Liver (tissue), 3 donors: ENCODE measurements around the gene TCAP.

Experiments
- EGR1 ChIP-seq, 2 donors: IDR thresholded peaks; 2 replicates each; pipeline ENCODE4 v1.6.1; 2016 to 2018; ENCODE audit warnings: antibody characterized with exemption in 2 of 2, low read depth in 2 of 2
- FOXA1 ChIP-seq: IDR thresholded peaks from 2 replicates; pipeline ENCODE4 v1.6.1; 2016; ENCODE audit warnings: antibody characterized with exemption
- GABPA ChIP-seq, 2 donors: IDR thresholded peaks in 1 of 2; conservative IDR thresholded peaks in 1 of 2; 2 replicates each; pipeline ENCODE4 v1.6.1; 2016; ENCODE audit warnings: antibody characterized with exemption in 2 of 2, mild to moderate bottlenecking in 1 of 2, moderate library complexity in 1 of 2
- HNF4G ChIP-seq: IDR thresholded peaks from 2 replicates; pipeline ENCODE4 v1.6.1; 2016; ENCODE audit warnings: antibody characterized with exemption
- JUND ChIP-seq, 2 donors: IDR thresholded peaks; 2 replicates each; pipeline ENCODE4 v1.6.1; 2016; ENCODE audit warnings: antibody characterized with exemption in 2 of 2
- RAD21 ChIP-seq, 2 donors: IDR thresholded peaks; 2 replicates each; pipeline ENCODE4 v1.6.1; 2016; ENCODE audit warnings: antibody characterized with exemption in 2 of 2, mild to moderate bottlenecking in 2 of 2
- SP1 ChIP-seq: IDR thresholded peaks from 2 replicates; pipeline ENCODE4 v1.6.1; 2018; ENCODE audit warnings: antibody characterized with exemption, mild to moderate bottlenecking
- TAF1 ChIP-seq: conservative IDR thresholded peaks from 2 replicates; pipeline ENCODE4 v1.6.1; 2016; ENCODE audit warnings: antibody characterized with exemption, mild to moderate bottlenecking
- YY1 ChIP-seq: IDR thresholded peaks from 2 replicates; pipeline ENCODE4 v1.6.1; 2016; ENCODE audit warnings: antibody characterized with exemption, mild to moderate bottlenecking
- TF ChIP-seq, protein P1 (sequence below): fragments of 150-350 bp; IDR thresholded peaks from 2 replicates; pipeline ENCODE4 v1.5.1; 2017; ENCODE audit warnings: improper control_type of control experiment, low read depth, low read length; ENCODE audit not compliant: missing input control
- TF ChIP-seq, protein P2 (sequence below): IDR thresholded peaks from 2 replicates; pipeline ENCODE4 v1.6.1; 2016; ENCODE audit warnings: antibody characterized with exemption
- TF ChIP-seq, protein P3 (sequence below): IDR thresholded peaks from 2 replicates; pipeline ENCODE4 v1.6.1; 2016; ENCODE audit warnings: antibody characterized with exemption
- TF ChIP-seq, protein P4 (sequence below): IDR thresholded peaks from 2 replicates; pipeline ENCODE4 v1.6.1; 2016; ENCODE audit warnings: antibody characterized with exemption, mild to moderate bottlenecking
- TF ChIP-seq, protein P5 (sequence below): IDR thresholded peaks from 2 replicates; pipeline ENCODE4 v1.6.1; 2016; ENCODE audit warnings: antibody characterized with exemption
- donor health status: healthy.
- donor health status: healthy.

DNA sequence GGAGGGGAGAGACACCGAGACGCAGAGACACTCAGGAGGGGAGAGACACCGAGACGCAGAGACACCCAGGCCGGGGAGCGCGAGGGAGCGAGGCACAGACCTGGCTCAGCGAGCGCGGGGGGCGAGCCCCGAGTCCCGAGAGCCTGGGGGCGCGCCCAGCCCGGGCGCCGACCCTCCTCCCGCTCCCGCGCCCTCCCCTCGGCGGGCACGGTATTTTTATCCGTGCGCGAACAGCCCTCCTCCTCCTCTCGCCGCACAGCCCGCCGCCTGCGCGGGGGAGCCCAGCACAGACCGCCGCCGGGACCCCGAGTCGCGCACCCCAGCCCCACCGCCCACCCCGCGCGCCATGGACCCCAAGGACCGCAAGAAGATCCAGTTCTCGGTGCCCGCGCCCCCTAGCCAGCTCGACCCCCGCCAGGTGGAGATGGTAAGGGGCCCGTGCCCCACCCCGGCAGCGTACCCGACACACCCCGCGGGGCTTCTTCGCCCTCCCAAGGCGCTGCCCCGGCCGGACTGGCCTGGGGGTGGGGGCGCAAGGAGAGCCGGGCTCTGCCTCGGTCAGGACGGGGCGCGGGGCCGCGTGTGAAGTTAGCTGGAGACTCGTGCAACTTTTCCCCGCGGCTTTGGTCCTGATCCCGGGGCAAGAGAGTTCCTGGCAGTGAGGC, 38.0 kb upstream of the TCAP start:
- TF ChIP-seq, protein P1, sequence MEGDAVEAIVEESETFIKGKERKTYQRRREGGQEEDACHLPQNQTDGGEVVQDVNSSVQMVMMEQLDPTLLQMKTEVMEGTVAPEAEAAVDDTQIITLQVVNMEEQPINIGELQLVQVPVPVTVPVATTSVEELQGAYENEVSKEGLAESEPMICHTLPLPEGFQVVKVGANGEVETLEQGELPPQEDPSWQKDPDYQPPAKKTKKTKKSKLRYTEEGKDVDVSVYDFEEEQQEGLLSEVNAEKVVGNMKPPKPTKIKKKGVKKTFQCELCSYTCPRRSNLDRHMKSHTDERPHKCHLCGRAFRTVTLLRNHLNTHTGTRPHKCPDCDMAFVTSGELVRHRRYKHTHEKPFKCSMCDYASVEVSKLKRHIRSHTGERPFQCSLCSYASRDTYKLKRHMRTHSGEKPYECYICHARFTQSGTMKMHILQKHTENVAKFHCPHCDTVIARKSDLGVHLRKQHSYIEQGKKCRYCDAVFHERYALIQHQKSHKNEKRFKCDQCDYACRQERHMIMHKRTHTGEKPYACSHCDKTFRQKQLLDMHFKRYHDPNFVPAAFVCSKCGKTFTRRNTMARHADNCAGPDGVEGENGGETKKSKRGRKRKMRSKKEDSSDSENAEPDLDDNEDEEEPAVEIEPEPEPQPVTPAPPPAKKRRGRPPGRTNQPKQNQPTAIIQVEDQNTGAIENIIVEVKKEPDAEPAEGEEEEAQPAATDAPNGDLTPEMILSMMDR: no peak
- TF ChIP-seq, protein P2, sequence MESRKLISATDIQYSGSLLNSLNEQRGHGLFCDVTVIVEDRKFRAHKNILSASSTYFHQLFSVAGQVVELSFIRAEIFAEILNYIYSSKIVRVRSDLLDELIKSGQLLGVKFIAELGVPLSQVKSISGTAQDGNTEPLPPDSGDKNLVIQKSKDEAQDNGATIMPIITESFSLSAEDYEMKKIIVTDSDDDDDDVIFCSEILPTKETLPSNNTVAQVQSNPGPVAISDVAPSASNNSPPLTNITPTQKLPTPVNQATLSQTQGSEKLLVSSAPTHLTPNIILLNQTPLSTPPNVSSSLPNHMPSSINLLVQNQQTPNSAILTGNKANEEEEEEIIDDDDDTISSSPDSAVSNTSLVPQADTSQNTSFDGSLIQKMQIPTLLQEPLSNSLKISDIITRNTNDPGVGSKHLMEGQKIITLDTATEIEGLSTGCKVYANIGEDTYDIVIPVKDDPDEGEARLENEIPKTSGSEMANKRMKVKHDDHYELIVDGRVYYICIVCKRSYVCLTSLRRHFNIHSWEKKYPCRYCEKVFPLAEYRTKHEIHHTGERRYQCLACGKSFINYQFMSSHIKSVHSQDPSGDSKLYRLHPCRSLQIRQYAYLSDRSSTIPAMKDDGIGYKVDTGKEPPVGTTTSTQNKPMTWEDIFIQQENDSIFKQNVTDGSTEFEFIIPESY: no peak
- no peak for TF ChIP-seq SP1
- no peak for TF ChIP-seq YY1
- no peak for TF ChIP-seq TAF1
- TF ChIP-seq, protein P3, sequence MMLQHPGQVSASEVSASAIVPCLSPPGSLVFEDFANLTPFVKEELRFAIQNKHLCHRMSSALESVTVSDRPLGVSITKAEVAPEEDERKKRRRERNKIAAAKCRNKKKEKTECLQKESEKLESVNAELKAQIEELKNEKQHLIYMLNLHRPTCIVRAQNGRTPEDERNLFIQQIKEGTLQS: no peak
- no peak for TF ChIP-seq JUND (IDR thresholded peaks at IDR 0.05)
- TF ChIP-seq, protein P4, sequence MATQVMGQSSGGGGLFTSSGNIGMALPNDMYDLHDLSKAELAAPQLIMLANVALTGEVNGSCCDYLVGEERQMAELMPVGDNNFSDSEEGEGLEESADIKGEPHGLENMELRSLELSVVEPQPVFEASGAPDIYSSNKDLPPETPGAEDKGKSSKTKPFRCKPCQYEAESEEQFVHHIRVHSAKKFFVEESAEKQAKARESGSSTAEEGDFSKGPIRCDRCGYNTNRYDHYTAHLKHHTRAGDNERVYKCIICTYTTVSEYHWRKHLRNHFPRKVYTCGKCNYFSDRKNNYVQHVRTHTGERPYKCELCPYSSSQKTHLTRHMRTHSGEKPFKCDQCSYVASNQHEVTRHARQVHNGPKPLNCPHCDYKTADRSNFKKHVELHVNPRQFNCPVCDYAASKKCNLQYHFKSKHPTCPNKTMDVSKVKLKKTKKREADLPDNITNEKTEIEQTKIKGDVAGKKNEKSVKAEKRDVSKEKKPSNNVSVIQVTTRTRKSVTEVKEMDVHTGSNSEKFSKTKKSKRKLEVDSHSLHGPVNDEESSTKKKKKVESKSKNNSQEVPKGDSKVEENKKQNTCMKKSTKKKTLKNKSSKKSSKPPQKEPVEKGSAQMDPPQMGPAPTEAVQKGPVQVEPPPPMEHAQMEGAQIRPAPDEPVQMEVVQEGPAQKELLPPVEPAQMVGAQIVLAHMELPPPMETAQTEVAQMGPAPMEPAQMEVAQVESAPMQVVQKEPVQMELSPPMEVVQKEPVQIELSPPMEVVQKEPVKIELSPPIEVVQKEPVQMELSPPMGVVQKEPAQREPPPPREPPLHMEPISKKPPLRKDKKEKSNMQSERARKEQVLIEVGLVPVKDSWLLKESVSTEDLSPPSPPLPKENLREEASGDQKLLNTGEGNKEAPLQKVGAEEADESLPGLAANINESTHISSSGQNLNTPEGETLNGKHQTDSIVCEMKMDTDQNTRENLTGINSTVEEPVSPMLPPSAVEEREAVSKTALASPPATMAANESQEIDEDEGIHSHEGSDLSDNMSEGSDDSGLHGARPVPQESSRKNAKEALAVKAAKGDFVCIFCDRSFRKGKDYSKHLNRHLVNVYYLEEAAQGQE: no peak
- no peak for TF ChIP-seq RAD21 (IDR thresholded peaks at IDR 0.05)
- TF ChIP-seq GABPA (IDR thresholded peaks at IDR 0.05 in 1 of 2, conservative IDR thresholded peaks at IDR 0.05 in 1 of 2): no peak
- TF ChIP-seq, protein P5, sequence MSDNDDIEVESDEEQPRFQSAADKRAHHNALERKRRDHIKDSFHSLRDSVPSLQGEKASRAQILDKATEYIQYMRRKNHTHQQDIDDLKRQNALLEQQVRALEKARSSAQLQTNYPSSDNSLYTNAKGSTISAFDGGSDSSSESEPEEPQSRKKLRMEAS: no peak
- TF ChIP-seq HNF4G: no peak
- TF ChIP-seq FOXA1: no peak
- TF ChIP-seq EGR1 (IDR thresholded peaks at IDR 0.05; ENCODE audit: low read depth in 2 of 2): no peak
